GM19467 (cell line): ENCODE measurements around the gene GPR137.
"Not testable (repeated sequence)": the region's sequence is repeated elsewhere in the genome, so short reads cannot be mapped to it uniquely, and the experiment has no call there.

ENCODE experiments used
- ATAC-seq: cut with Tn5 transposase; IDR thresholded peaks from one replicate; pipeline ENCODE4 v1.9.1; 2021; ENCODE audit warnings: mild to moderate bottlenecking, moderate library complexity; ENCODE audit not compliant: unreplicated experiment

Gene GPR137

DNA sequence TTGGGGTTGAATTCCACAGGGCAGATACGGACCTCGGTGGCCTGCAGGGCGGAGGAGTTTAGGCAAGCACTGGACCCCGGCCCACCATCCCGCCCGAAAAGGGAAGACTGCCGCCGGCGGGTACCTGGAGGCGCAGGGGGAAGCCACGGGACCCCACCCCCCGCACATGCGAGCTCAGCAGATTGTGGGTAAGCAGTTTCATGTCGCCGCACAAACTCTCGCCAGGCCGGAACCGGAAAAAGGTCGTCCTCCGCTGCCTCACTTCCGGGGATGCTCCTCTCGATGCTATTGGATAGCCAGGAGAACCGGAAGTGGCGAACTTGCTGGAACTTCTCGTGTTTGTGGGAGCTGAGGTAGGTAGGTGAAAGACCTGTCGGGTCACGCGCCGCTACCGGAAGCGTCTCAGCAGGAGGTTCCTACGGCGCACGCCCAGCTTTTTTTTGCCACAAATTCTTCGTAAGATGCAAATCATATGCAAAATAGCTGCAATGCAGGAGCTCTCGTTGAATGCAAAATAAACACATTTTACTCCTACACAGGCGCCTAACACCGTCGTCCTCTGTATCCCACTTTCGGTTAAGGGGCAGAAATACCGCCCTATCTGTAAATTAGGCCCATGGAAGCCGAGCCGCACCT is 31.8 kb downstream of the GPR137 start, which contains the start of gene TRMT112:
Gene TRMT112, minus strand, starts transcription at position 235 of the 636 bp plus-strand sequence. Its CDS starts 33 bp downstream, at position 202.
- peak; percentile 52 for ATAC-seq

DNA sequence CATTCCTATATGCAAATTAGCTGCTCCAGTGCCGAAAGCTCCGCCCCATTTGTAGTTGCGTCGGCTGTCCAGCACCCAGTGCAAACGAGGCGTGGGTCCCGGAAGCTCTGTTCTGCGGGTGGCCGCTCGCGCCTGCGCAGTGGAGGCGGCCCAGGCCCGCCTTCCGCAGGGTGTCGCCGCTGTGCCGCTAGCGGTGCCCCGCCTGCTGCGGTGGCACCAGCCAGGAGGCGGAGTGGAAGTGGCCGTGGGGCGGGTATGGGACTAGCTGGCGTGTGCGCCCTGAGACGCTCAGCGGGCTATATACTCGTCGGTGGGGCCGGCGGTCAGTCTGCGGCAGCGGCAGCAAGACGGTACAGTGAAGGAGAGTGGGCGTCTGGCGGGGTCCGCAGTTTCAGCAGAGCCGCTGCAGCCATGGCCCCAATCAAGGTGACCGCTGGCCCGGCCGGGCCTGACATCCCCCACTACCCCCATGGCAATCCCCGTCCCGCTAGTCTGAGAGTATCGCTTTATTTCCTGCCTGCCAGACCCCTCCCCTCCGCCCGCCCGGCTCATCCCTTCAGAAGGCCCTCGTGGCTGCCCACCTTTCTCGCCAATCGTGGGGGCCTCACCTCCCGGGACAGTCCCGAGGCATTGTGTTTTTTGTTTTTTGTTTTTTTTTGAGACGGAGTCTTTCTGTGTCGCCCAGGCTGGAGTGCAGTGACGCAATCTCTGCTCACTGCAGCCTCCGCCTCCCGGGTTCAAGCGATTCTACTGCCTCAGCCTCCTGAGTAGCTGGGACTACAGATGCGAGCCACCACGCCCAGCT is 32.5 kb downstream of the GPR137 start, which contains the start of gene PRDX5:
Gene PRDX5, plus strand, starts transcription at position 161 of the 805 bp plus-strand sequence. Its CDS starts 95 bp downstream, at position 256.
- peak; percentile 60 for ATAC-seq

DNA sequence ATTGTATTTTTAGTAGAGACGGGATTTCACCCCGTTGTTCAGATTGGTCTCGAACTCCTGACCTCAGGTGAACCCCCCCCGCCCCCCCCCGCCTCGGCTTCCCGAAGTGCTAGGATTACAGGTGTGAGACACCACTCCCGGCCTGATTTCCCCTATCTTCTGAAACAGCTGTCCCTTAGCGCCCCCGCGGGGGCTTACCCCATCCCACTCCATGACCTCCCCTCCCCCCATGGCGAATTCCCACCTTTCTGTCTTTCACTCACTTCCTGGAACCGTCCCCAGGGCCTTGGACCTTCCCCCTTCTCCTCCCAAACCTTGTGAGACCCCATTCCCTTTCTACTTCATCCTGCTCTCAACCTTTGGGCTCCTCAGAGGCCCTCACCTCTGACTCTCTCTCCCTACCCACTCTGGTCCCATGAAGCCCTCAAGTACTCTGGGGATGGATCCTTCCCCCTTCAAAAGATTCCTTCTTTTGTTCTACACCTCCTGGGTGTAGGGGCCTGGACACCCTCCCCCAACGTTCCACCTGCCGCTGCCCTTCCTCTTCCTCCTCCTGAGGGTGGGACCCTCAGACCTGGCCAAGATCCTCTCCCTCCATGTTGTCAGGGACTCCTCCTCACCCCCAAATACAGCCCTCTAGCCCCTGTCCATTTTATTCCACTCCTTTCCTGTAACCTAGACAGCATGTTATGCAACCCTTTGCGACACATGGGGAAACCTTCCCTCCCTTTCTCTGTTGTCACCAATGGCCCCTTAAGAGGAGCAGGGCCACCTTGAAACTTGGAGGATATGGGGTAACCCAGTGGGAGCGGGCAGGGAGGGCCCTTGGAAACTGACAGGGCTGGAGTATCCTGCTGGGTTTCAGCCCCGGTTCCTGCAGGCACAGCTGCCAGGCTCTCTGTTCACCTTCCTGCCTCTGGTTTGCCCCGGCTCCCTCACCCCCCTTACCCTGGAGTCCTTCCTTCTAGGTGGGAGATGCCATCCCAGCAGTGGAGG is 33.4 kb downstream of the GPR137 start:
- ATAC-seq = no peak

DNA sequence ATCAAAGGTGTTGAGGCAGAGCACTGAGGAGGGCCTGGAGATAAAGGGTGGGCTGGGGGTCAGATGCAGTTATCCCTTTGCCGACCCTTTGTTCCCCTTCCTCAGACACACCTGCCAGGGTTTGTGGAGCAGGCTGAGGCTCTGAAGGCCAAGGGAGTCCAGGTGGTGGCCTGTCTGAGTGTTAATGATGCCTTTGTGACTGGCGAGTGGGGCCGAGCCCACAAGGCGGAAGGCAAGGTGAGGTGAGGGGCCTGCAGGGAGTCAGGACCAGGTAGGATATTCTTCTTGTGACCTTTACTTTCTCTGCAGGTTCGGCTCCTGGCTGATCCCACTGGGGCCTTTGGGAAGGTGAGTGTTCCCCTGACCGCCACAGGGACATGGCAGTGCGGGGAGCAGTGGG is 34.9 kb downstream of the GPR137 start:
- no peak for ATAC-seq

DNA sequence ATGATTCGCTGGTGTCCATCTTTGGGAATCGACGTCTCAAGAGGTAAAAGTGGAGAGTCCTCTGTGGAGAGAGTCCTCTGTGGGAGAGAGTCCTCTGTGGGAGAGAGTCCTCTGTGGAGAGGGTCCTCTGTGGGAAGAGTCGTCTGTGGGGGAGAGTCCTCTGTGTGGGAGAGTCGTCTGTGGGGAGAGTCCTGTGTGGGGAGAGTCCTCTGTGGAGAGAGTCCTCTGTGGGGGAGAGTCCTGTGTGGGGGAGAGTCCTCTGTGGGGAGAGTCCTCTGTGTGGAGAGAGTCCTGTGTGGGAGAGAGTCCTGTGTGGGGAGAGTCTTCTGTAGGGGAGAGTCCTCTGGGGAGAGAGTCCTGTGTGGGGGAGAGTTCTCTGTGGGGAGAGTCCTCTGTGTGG is 35.4 kb downstream of the GPR137 start:
- ATAC-seq = no peak

DNA sequence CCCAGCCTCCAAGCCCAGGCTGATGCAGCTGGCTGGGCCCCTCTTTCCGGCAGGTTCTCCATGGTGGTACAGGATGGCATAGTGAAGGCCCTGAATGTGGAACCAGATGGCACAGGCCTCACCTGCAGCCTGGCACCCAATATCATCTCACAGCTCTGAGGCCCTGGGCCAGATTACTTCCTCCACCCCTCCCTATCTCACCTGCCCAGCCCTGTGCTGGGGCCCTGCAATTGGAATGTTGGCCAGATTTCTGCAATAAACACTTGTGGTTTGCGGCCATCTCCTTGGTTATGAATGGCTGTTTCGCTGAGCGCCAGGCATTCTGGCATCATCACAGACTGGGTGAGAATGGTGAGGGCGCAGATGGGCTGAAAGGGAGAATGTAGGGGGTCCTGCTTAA is 35.9 kb downstream of the GPR137 start:
- ATAC-seq = no peak

DNA sequence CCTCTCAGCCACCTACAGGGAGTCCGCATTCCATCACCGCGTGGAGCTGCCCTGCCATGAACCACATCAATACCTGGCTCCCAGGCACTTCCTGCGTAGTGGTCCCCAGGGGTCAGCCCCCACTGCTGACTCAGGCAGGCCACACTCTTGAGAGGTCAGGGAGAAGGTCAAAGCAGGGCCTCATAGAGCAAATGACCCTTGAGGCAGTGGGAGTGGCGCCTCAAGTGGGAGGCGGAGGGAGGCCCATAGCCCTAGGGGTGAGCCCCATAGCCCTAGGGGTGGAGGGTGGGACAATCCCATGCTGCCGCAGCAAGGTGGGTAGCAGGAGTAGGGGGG is 37.2 kb downstream of the GPR137 start:
- no peak for ATAC-seq

DNA sequence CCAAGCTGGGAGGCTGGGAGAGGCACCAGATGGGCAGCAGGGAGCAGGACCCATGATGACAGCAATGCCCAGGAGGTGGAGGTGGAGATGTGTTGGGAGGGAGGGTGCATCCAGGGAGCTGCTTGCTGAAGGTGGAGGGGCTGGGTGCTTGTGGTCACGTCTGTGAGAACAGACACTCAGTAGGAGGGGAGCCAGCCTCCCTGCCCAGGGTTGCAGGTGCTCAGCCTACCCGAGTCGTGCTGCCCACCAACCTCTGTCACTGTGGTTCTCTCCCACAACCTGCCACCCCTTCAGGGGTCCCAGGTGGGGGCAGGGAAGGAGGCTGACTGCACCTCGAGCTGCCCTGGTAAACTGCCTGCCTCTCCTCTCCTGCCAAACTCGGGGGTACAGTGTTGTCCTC is 37.7 kb downstream of the GPR137 start:
- ATAC-seq = no peak

DNA sequence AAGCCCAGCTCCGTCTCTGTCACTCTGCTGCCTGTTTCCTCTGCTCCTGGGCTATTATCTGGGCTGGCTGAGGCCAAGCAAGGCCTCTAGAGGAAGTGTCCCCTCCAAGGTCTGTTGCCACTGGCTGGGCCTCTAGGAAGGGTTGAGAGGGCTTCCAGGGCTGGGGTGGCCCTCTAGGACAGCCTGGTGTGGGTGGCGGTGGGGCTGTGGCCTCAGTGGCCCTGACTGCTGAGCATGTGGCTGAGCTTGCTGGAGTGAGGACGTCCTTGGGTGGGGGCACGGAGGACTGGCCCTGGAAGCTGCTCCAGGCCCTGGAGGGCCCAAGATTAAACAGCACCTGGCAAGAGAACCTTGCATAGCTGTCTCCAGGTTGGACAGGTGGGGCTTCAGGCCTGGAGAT is 38.3 kb downstream of the GPR137 start:
- not testable (repeated sequence) for ATAC-seq

DNA sequence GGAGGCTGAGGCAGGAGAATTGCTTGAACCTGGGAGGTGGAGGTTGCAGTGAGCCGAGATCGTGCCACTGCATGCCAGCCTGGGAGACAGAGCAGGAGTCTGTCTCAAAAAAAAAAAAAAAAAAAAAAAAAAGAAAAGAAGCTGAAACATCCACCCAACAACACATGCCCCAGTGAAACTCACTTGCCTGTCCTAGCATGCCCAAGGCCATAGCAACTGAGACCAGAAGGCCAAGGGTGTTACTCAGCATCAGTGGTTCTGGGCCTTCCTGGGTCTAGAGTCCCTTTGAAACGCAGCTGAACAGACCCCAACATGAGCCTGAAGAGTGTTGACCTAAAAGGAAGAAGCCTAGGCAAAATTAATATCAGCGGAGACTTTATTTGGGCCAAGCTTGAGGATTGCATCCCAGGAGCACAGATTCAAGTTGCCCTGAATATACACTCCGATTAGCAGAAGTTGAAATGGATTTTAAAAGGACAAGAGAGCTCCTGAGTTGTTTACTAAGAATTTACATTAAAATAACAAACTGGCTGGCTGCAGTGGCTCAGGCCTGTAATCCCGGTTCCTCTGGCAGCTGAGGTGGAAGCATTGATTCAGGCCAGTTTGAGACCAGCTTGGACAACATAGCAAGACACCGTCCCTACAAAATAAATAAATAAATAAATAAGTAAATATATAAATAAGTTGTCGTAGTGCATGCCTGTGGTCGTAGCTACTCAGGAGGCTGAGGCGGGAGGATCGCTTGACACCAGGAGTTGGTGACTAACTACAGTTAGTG is 39.2 kb downstream of the GPR137 start:
- no peak for ATAC-seq

DNA sequence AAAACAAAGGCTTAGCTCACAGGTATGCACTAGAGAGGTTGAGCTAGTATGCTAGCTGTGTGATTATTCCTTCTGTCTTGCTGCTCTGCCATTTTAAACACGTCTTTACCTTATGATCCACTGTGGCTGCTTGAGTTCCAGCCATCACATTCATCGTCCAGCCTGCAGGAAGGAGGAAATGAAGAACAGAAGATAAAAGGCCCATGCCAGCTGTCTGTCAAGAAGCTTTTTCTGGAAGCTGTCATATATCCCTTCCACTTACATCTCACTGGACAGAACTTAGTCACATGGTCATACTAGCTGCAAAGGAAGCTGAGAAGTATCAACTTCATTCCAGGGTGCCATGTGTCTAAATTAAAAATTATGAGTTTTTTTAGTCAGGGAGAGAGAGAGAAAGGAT is 41.7 kb downstream of the GPR137 start:
- no peak for ATAC-seq

DNA sequence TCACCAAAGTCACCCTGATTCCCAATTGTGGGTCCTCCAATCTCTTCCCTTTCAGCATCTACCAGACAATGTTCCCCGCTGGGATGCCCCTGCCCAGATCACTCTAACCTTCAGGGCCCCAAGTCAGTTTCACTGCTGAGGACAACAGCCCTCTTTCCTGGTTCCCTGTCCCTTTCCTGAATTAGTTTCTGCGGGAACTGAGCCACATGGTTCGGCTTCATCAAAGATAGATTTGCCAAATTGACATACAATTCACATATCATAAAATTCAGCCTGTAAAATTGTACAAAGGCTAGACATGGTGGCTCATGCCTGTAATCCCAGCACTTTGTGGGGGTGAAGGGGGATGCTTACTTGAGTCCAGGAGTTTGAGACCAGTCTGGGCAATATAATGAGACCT is 42.3 kb downstream of the GPR137 start:
- ATAC-seq = no peak

DNA sequence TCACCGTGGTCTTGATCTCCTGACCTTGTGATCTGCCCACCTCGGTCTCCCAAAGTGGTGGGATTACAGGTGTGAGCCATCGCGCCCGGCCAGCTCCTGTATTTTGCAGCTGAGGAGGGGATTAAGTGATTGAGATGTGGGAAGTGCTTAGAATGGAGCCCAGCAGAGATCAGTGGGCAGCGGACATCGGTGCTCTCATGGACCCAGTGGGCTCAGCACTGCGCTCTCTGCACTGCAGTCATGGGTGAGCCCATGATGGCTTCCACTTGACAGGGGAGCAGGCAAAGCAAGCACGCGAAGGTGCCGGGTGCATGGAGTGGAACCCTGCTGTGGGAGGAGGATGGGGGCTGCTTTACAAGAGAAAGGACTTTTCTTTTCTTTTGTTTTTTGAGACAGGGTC is 45.2 kb downstream of the GPR137 start:
- no peak for ATAC-seq

DNA sequence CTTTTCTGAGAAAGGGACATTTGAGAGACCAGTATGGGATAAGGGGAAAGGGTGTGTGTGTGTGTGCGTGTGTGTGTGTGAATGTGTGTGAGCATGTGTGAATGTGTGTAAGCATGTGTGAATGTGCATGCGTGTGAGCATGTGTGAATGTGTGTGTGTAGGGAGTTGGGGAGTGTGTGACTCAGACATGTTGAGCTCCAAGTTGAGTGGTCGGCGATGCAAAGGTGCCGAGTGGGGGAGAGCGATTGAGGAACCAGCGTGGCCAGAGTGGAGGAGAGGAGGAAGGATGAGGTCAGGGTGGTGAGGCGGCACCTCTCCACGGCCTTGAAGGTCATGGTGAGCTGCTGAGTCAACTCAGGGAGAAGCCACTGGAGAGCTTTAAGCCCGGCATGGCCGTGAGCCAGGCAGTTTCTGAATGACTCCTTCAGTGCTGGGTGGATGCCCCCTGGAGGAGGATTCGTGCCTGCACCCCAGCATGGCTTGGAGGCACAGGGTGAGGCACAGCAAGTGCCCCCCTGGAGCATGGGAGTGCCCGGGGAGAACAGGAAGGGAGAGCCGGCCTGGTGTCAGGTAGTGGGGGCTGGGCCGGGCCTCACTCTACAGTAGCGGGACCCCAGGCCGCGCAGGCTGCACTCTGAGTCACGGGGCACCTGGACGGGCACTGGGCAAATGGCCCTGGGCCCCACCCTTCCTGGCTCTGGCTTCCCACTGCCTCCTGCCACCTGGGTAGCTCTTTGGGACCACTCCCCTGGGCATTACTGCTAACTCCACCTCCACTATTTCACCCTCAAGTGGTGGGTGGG is 46.1 kb downstream of the GPR137 start:
- no peak for ATAC-seq

DNA sequence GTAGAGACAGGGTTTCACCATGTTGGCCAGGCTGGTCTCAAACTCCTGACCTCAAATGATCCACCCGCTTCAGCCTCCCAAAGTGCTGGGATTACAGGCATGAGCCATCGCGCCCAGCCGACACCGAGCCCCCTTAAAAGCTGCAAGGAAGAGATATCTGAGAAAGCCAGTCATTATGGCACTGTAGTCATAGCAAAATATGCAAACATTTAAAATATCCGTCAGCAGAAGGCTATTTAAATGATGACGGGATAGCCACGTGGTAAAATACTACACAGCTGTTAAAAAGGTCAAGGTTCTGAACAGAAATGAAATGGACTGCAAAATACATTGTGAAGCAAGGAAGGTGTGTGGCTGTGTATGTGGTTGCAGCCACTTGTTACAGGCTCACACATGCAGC is 47.9 kb downstream of the GPR137 start:
- ATAC-seq = no peak

DNA sequence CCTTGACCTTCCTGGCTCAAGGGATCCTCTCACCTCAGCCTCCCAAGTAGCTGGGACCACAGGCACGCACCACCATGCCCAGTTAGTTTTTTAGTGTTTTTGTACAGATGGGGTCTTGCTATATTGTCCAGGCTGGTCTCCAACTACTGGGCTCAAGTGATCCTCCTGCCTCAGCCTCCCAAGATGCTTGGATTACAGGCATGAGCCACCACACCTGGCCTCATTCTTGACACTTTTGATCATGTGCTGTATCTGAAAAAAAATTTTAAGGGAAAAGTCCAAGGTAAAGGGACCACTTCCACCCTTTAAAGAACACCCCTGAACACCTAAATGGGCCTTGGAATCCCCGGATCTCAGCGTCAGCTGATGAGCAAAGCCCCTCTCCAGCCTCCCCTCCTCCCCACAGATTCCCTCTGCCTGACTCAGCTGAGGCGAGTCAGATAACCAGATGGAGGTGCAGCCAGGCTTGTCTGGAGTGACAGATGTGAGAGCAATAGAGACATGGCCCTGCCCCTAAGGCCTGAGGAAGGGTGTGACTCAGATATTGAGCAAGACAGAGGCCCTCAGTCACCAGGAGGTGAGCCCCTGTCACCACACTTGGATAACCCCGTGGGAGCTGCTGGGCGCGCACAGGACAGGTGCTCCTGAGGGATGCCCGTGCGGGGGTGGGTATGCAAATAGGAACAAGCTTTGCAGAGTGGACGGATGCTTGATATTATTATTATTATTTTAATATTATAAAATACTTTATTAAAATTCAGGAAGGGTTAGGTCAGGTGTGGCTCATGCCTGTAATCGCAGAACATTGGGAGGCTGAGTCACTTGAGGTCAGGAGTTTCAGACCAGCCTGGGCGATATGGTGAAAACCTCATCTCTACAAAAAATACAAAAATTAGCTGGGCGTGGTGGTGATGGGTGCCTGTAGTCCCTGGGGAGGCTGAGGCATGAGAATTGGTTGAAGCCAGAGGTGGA is 49.4 kb downstream of the GPR137 start:
- ATAC-seq = peak; percentile 50

DNA sequence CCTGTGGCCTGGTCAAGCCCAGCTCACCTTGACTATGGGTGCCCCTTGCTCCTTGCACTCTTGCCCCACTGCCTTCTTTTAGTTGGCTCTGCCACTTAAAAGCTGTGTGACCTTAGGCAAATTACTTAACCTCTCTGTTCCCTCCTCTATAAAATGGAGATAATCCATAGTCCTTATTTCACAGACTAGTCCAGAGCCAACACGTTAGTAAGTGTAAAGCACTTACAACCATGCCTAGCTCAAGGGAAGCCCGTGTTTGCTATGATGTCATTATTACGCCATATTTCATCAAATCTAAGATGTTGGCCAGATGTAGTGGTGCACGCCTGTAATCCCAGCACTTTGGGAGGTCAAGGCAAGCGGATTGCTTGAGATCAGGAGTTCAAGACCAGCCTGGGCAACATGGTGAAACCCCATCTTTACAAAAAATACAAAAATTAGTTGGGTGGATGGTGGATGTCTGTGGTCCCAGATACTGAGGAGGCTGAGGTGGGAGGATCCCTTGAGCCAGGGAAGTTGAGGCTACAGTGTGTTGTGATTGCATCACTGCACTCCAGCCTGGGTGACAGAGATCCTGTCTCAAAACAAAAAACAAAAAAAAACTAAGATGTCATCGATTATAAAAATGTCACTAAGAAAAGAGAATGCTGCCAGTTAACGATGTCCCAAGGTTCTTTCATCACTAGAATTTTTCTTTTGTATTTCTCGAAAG is 52.0 kb downstream of the GPR137 start:
- ATAC-seq = no peak

DNA sequence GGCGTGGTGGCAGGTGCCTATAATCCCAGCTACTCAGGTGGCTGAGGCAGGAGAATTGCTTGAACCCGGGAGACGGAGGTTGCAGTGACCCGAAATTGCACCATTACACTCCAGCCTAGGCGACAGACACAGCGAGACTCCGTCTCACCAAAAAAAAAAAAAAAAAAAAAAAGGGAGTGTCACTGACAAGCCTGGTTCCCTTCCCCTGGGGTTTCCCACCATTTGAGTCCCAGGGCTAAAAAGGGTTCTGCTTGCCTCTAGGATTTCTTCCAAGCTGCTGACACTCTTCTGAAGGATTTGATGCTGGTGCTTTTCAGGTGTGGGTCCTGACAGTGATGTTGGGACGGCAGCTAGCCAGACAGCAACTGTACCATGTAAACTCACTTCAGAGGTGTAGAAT is 53.1 kb downstream of the GPR137 start:
- ATAC-seq = no peak
